Measurements from ENCODE around the gene SEC62. TPM values are rescaled to one million over a fixed set of nuclear protein-coding genes. Genes with fewer than 3 reads are reported as not detected.

The SEC62 gene
- total and polyA plus RNA-seq, 2 of the 4 experiments (the other 2 are of a cell fraction) = 33.2 to 36.6 TPM

GRCh38 chr3:169971522-169971921, 4.9 kb downstream of the SEC62 start:
- intact Hi-C loops (cut with micrococcal nuclease) = no loop called here
- peaks cover 7% of the 10 kb centered on the region; the same call in 1 of the 2 replicates for H3K9me1 ChIP-seq (ENCODE audit: insufficient read depth, low read length)
- no peak for ATAC-seq (ENCODE audit: low read depth)

More at GRCh38 chr3:169971522-169971921, 4.9 kb downstream of the SEC62 start:
- Histone ChIP-seq H3K4ac (ENCODE audit: low read depth, low read length) (no peak overlapping the region), H3K4me2 (ENCODE audit: low read depth, low read length) (no peak overlapping the region), H2AK9ac (replicated peaks; ENCODE audit: low read depth, low read length, poor library complexity) (no peak overlapping the region), H4K20me1 (ENCODE audit: insufficient read depth, low read length) (peaks cover 52% of the 10 kb centered on the region), H3K14ac (replicated peaks; ENCODE audit: low read depth, low read length) (no peak overlapping the region), H3K18ac (ENCODE audit: low read depth, low read length) (no peak overlapping the region), H3K23ac (ENCODE audit: low read depth, low read length) (no peak overlapping the region), H2BK120ac (ENCODE audit: low read depth, low read length) (no peak overlapping the region), H3K27ac (ENCODE audit: insufficient read depth, low read length) (no peak overlapping the region), H2BK15ac (ENCODE audit: low read depth, low read length) (no peak overlapping the region), H3K9me3 (ENCODE audit: control insufficient read depth, insufficient read depth, low read length) (no peaks in the 10 kb centered on the region), H3K27me3 (ENCODE audit: control insufficient read depth, insufficient read depth, low read length) (no peaks in the 10 kb centered on the region), H3K4me1 (ENCODE audit: control insufficient read depth, insufficient read depth, low read length) (peaks cover 2% of the 10 kb centered on the region; the same call in 1 of the 2 replicates), H3K4me3 (ENCODE audit: insufficient read depth, low read depth, low read length) (no peak overlapping the region), H2BK20ac (ENCODE audit: low read depth, low read length) (no peak overlapping the region), H3K36me3 (ENCODE audit: control insufficient read depth, insufficient read depth, low read length) (peaks cover 9% of the 10 kb centered on the region), H4K8ac (ENCODE audit: low read depth in 2 of 2, low read length in 2 of 2) (no peak overlapping the region), H2BK5ac (ENCODE audit: low read depth, low read length, poor library complexity, severe bottlenecking) (no peak overlapping the region), H2AK5ac (ENCODE audit: low read depth, low read length) (no peak overlapping the region), H2AFZ (replicated peaks; ENCODE audit: low read length, poor library complexity) (no peak overlapping the region), H3K56ac (ENCODE audit: extremely low read depth, insufficient read depth, low read length) (no peak overlapping the region), H3K79me1 (ENCODE audit: low read depth in 1 of 2, low read length in 2 of 2) (peaks cover 3 to 56% of the 10 kb centered on the region in 2 experiments; a peak in 2 of 4 replicates), H3K9ac (ENCODE audit: low read depth, low read length) (no peak overlapping the region), H4K5ac (ENCODE audit: low read depth, low read length) (no peak overlapping the region), H4K91ac (ENCODE audit: insufficient read depth, low read depth, low read length) (no peak overlapping the region)
- dilution Hi-C loops (cut with HindIII; ENCODE audit: low sequenced_read_pairs, unreplicated experiment) = no loop called here
- TF ChIP-seq CEBPB (IDR thresholded peaks at IDR 0.05; ENCODE audit: low read depth, low read length) = peak; percentile 95
- TF ChIP-seq BHLHE40 (IDR thresholded peaks at IDR 0.05; ENCODE audit: low read depth, low read length) = no peak
- no peak for TF ChIP-seq CHD1 (IDR thresholded peaks at IDR 0.05; ENCODE audit: low read depth, low read length)
- WGBS, 2 experiments (ENCODE audit: extremely low coverage in 2 of 2, insufficient read length in 1 of 2) = 80% methylated on average over 1 of the region's 2 CpGs; no CpG with 5 or more reads in 1 of the 2 experiments
- ChIA-PET POLR2A (ENCODE audit: unreplicated experiment) (interaction anchor here (0.7 kb wide), 1 partner anchor 15 kb away, joined by 7 read pairs; no protein-coding TSS in a partner anchor), CTCF (no interaction called here)
- in situ Hi-C loops (cut with MboI; ENCODE audit: low sequenced_read_pairs) = no loop called here
- BruUV-seq (replicated peaks) = no TSS peak
- DNase-seq = no peak
